Kidney (tissue), 14 donors: ENCODE data around the gene IL17RB. TPM values are rescaled to one million over a fixed set of nuclear protein-coding genes. Genes with fewer than 3 reads are reported as not detected.

ENCODE experiments used
- DNase-seq, 5 donors: peaks; one replicate each; pipeline ENCODE4 v3.0.0-alpha.2; 2013 to 2020
- FAIRE-seq: peaks from 2 replicates; lab custom pipeline; 2012; peaks lifted over from hg19 to GRCh38; lab: Jason Lieb, UNC
- H3K27ac ChIP-seq, 2 donors: one replicate each; pipeline ENCODE4 v1.7.0; 2013; ENCODE audit warnings: low read depth in 2 of 2, low read length in 2 of 2, inconsistent platforms in 1 of 2
- H3K27me3 ChIP-seq: one replicate; pipeline ENCODE4 v1.7.1; 2013; ENCODE audit warnings: low read length, inconsistent platforms; ENCODE audit not compliant: control insufficient read depth, insufficient read depth
- H3K36me3 ChIP-seq, 3 donors: one replicate each; pipeline versions ENCODE4 v1.7.0 to v1.7.1; 2013; ENCODE audit warnings: low read length in 3 of 3, control low read depth in 1 of 3, inconsistent platforms in 1 of 3; ENCODE audit not compliant: insufficient read depth in 3 of 3, control insufficient read depth in 2 of 3
- H3K4me1 ChIP-seq, 3 donors: one replicate each; pipeline versions ENCODE4 v1.7.0 to v1.7.1; 2013; ENCODE audit warnings: low read length in 3 of 3, inconsistent platforms in 1 of 3, low read depth in 1 of 3; ENCODE audit not compliant: control insufficient read depth in 2 of 3, insufficient read depth in 2 of 3
- H3K4me3 ChIP-seq, 3 donors: one replicate each; pipeline versions ENCODE4 v1.7.0 to v1.8.1; 2013; ENCODE audit warnings: low read length in 3 of 3, control low read depth in 1 of 3, inconsistent platforms in 1 of 3
- H3K9ac ChIP-seq, 3 donors: one replicate each; pipeline versions ENCODE4 v1.7.0 to v1.7.1; 2013; ENCODE audit warnings: low read length in 3 of 3, control low read depth in 1 of 3, inconsistent platforms in 1 of 3
- H3K9me3 ChIP-seq, 3 donors: one replicate each; pipeline versions ENCODE4 v1.7.0 to v1.7.1; 2013; ENCODE audit warnings: low read length in 3 of 3, control low read depth in 1 of 3, inconsistent platforms in 1 of 3; ENCODE audit not compliant: control insufficient read depth in 2 of 3, insufficient read depth in 1 of 3
- intact Hi-C: fragments of 100-400 bp; cut with DNase I; formaldehyde crosslinking; loops from one replicate; pipeline ENCODE4 v1.11.1; 2022
- polyA plus RNA-seq: library from polyadenylated mRNA; stranded (reverse); fragments of 350-450 nt; fragmentation: Illumina TruSeq; extraction: RNeasy Lipid Tissue Mini Kit (QIAGEN cat#74804); gene quantifications from one replicate; pipeline ENCODE4 v1.2.3, GENCODE V29; 2014; ENCODE audit warnings: low read depth, low replicate concordance; ENCODE audit not compliant: insufficient read depth
- total RNA-seq: library from RNA; stranded (reverse); fragmentation: NEBNext Ultra II Directional; extraction: Animal tissue kit (Norgen Biotek cat#: 25700); gene quantifications from one replicate; pipeline ENCODE4 v1.2.1, GENCODE V29; 2021
- TF ChIP-seq, protein P1 (sequence below): IDR thresholded peaks from 3 replicates; pipeline ENCODE4 v1.5.1; 2012; ENCODE audit warnings: mild to moderate bottlenecking, moderate library complexity, borderline replicate concordance; ENCODE audit not compliant: insufficient read depth; ENCODE audit errors: extremely low read depth
- donor health status: control.
- donor health status: control.
- donor health status: control.
- donor health status: control.
- donor health status: control.
- donor health status: DM: yes; HTN: yes; CAD: no.
- donor health status: Normal renal cell carcinoma (clear cell type).

IL17RB gene
- total and polyA plus RNA-seq, 2 donors from 2014 or later: 27.7 to 87.4 TPM

DNA sequence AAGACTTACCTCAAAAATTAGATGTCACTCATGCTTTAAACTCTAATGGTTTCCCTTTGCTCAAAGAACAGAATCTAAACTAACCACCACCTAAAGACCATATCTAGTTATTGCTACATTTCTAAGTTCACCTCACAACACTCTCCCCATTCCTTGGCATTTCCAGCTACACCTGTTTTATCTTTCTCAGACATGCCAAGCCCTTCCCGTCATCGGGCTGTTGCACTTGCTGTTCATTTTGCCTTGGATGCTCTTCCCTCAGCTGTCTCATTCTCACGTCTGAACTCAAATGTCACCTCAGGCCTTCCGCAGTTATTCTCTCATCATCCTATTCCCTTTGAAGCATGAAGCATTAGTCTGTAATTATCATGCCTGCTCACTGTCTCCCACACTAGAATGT, 36.6 kb downstream of the IL17RB start:
- H3K4me1 ChIP-seq: peaks cover 0 to 8% (median 8%) of the 10 kb centered on the region in 3 donors
- H3K27ac ChIP-seq: no peak overlapping the region
- no peak overlapping the region for H3K9ac ChIP-seq
- H3K36me3 ChIP-seq: peaks cover 9 to 25% (median 14%) of the 10 kb centered on the region in 3 donors
- no peak for DNase-seq
- FAIRE-seq: no peak
- no peak overlapping the region for H3K4me3 ChIP-seq
- TF ChIP-seq, protein P1, sequence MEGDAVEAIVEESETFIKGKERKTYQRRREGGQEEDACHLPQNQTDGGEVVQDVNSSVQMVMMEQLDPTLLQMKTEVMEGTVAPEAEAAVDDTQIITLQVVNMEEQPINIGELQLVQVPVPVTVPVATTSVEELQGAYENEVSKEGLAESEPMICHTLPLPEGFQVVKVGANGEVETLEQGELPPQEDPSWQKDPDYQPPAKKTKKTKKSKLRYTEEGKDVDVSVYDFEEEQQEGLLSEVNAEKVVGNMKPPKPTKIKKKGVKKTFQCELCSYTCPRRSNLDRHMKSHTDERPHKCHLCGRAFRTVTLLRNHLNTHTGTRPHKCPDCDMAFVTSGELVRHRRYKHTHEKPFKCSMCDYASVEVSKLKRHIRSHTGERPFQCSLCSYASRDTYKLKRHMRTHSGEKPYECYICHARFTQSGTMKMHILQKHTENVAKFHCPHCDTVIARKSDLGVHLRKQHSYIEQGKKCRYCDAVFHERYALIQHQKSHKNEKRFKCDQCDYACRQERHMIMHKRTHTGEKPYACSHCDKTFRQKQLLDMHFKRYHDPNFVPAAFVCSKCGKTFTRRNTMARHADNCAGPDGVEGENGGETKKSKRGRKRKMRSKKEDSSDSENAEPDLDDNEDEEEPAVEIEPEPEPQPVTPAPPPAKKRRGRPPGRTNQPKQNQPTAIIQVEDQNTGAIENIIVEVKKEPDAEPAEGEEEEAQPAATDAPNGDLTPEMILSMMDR: no peak
- H3K9me3 ChIP-seq: no peaks in the 10 kb centered on the region
- intact Hi-C loops: no loop called here
- no peaks in the 10 kb centered on the region for H3K27me3 ChIP-seq

DNA sequence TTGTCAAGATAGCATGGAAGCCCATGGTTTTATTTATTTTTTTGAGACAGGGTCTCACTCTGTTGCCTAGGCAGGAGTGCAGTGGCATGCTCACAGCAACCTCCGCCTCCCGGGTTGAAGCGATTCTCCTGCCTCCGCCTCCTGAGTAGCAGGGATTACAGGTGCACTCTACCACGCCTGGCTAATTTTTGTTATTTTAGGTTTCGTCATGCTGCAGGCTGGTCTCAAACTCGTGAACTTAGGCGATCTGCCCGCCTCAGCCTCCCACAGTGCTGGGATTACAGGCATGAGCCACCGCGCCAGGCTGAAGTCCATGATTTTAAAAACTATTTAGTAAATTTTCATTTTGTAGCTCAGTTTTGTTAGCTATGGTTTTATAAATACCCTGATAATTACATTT, 38.3 kb downstream of the IL17RB start:
- Histone ChIP-seq H3K9ac (no peak overlapping the region), H3K27ac (no peak overlapping the region), H3K9me3 (no peaks in the 10 kb centered on the region), H3K36me3 (peaks cover 5 to 9% (median 6%) of the 10 kb centered on the region in 3 donors), H3K4me3 (no peak overlapping the region), H3K4me1 (peaks cover 0 to 8% (median 8%) of the 10 kb centered on the region in 3 donors), H3K27me3 (no peaks in the 10 kb centered on the region)
- FAIRE-seq (no peak), DNase-seq (no peak)
- intact Hi-C loops: no loop called here
- TF ChIP-seq, protein P1: no peak

DNA sequence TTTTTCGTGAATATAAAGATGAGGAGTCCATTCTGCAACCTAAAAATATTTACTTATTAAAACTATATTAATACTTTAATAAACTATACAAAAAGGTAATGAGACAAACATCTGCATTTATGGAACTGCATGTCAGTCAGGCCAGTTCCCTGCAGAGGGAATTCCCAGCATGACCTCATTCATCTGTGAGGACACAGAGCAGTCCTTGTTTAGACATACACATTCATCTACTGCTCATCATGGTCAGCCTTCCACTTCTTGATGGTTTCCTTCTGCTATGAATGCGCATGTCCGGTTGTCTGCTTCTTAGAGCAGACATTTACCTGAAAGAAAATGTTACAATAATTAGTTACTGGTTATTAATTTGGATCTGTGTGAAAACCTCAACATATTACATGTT, 38.9 kb downstream of the IL17RB start:
- Histone ChIP-seq H3K9me3 (no peaks in the 10 kb centered on the region), H3K36me3 (peaks cover 3 to 7% (median 4%) of the 10 kb centered on the region in 3 donors), H3K4me3 (no peak overlapping the region), H3K4me1 (peaks cover 0 to 8% (median 8%) of the 10 kb centered on the region in 3 donors), H3K27me3 (no peaks in the 10 kb centered on the region), H3K27ac (no peak overlapping the region), H3K9ac (no peak overlapping the region)
- DNase-seq (no peak), FAIRE-seq (no peak)
- intact Hi-C loops: no loop called here
- TF ChIP-seq, protein P1: no peak

- H3K4me1 ChIP-seq: peaks cover 0 to 9% (median 3%) of the 10 kb centered on the region in 3 donors
- DNase-seq: no peak
- H3K27ac ChIP-seq: no peak overlapping the region
- H3K4me3 ChIP-seq: no peak overlapping the region
- no peak overlapping the region for H3K9ac ChIP-seq
- FAIRE-seq: no peak
- intact Hi-C loops: no loop called here
- TF ChIP-seq, protein P1: no peak
- H3K36me3 ChIP-seq: peaks cover 3 to 7% (median 4%) of the 10 kb centered on the region in 3 donors
- H3K9me3 ChIP-seq: no peaks in the 10 kb centered on the region
- no peaks in the 10 kb centered on the region for H3K27me3 ChIP-seq
Observed at GRCh38 chr3:53887446-53887845, 41.1 kb downstream of the IL17RB start.
